ENCODE results near the gene SIX2. TPM values are rescaled to one million over a fixed set of nuclear protein-coding genes. Genes with fewer than 3 reads are reported as not detected.

SIX2 gene
- total and polyA plus RNA-seq, 12 donors, result 0.17 to 1.9 (median 0.40) TPM

DNA sequence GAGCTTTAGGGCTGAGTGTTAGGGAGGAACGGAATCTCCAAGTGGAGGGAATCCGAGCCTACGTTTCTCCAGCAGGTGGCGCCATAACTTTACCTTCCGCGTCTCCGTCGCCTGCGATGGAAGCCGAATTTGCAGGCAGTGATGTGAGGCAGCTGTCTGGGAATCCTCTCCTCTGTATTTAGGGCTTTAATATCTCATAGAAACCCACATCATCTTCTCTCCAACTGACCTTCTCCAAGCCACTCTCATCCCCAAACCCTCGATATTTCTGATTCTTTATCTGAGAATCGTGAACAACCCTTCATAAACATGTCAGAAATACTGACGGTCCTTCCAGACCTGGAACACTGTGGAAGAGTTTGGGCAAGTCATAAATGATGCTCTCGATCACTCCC is 27.5 kb downstream of the SIX2 start:
- Histone ChIP-seq H3K4me3 (no peak overlapping the region), H3K4me1 (no peaks in the 10 kb centered on the region), H3K36me3 (no peaks in the 10 kb centered on the region), H3K27ac (no peak overlapping the region), H3K27me3 (peaks cover 0 to 58% (median 31%) of the 10 kb centered on the region in 7 donors), H3K9me3 (peaks cover 0 to 3% (median 0%) of the 10 kb centered on the region in 11 donors)
- ATAC-seq (peak; percentile 67 to 86 (median 82)), DNase-seq (peak; percentile 66 to 74)
- intact Hi-C loops (cut with DNase I), result loop anchor here (1.0 to 2.0 kb wide), 4 partner anchors 33 to 514 kb away; no protein-coding TSS in a partner anchor
- TF ChIP-seq CTCF (IDR thresholded peaks at IDR 0.05), result peak; percentile 74 to 95 (median 88)
- 14% methylated on average over 14 of the region's 14 CpGs for WGBS, 2 donors

DNA sequence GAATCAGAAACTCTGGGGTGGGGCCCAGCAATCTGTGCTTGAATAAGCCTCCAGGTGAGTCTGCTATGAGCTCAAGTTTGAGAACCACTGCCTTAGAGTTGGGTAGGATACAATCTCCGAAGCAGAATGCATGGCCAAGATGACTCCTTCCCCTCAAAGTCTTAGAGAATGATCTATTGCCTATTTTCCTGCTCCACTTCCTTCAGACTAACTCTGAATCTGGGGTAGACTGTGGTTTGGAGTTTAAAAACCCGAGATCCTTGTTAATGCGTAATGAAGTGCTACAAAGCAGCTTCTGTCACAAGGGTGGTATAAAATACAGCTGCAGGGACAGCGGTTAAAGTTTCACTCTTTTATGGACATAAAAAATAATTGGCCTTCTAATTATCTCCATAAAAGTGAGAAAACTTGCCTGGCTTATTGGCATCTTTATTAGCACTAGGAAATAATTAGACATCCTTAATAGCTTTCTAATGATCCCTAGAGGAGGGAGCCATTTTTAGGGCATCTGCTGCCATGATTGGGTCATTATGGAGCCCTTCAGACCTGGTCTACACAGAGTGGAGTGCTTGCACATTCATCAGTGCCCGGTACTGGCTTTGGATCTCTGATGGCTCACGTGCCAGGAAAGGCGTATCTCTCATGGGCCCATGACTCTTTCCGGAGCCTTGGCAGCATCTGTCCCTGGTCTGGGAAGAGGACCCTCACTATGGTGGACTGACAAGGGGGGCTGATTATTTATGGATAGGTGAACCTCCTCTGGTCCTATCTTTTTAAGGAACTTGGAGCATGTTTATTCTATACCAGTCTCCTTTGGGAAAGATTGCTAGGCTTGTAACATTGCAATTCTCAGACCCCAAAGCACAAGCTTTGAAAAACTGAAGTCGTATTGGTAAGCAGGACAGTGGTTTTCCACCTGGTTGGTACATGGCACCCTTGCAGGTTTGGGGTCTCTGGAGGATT is 28.2 kb downstream of the SIX2 start:
- Histone ChIP-seq H3K4me3 (no peak overlapping the region), H3K36me3 (no peaks in the 10 kb centered on the region), H3K27ac (no peak overlapping the region), H3K27me3 (peaks cover 0 to 63% (median 37%) of the 10 kb centered on the region in 7 donors), H3K4me1 (no peaks in the 10 kb centered on the region), H3K9me3 (no peaks in the 10 kb centered on the region)
- intact Hi-C loops (cut with DNase I), result loop anchor here (1.0 to 2.0 kb wide), 4 partner anchors 33 to 514 kb away; no protein-coding TSS in a partner anchor
- no peak for TF ChIP-seq CTCF (IDR thresholded peaks at IDR 0.05)
- no peak for ATAC-seq
- 65 to 71% methylated on average over 9 of the region's 9 CpGs for WGBS, 2 donors
- DNase-seq, result no peak

GRCh38 chr2:44979581-44979980 is 29.7 kb downstream of the SIX2 start:
- Histone ChIP-seq H3K4me1 (no peaks in the 10 kb centered on the region), H3K27me3 (peaks cover 0 to 66% (median 49%) of the 10 kb centered on the region in 7 donors), H3K9me3 (no peaks in the 10 kb centered on the region), H3K36me3 (no peaks in the 10 kb centered on the region), H3K4me3 (no peak overlapping the region), H3K27ac (no peak overlapping the region)
- WGBS, 2 donors, result 77 to 80% methylated on average over 11 of the region's 11 CpGs
- TF ChIP-seq CTCF (IDR thresholded peaks at IDR 0.05), result no peak
- ATAC-seq (no peak), DNase-seq (no peak)
- intact Hi-C loops (cut with DNase I), result no loop called here

DNA sequence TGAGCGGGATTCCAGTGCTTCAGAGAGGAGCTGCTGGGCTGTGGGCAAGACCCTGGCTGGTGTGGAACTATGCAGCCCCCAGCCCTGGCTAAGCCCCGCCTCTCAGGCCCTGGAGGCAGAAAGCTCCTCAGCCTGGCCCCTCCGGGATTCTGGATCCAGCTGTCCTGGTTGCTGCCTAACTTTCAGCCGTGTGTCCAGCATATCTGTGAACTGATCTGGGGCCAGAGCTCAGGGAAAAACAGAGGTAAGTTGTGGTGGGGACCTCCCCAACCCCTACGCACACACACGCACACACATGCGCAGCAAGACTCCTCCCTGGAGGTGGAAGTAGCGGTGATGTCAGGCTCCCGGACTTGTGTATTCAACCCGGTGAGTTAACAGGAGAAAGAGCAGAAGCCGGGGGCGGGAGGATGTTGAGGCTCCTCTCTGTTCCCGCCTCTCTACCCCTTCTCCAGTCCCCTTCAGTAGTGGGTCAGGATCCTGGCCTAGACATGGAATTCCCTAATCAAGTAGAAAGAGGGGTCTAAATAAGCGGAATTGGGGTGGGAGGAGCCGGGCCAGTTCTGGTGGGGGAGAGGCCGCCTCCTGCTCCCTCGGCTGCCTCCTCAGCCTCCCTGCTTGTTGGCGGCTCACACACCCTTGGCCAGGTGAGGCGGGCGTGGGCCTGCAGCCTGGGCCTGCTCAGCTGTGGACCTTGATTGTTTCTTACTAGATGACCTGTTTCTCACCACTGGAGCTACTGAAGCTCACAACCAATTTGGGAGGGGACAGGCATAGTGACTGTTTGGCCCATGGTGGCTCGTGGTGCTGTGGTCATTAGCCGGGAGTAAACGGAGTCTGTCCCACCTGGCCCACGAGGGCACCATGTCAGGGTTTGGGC is 33.4 kb downstream of the SIX2 start:
- Histone ChIP-seq H3K27me3 (peaks cover 0 to 81% (median 62%) of the 10 kb centered on the region in 7 donors), H3K9me3 (no peaks in the 10 kb centered on the region), H3K36me3 (no peaks in the 10 kb centered on the region), H3K27ac (no peak overlapping the region), H3K4me3 (no peak overlapping the region), H3K4me1 (no peaks in the 10 kb centered on the region)
- ATAC-seq (no peak), DNase-seq (no peak)
- intact Hi-C loops (cut with DNase I), result no loop called here
- WGBS, 2 donors, result 62 to 67% methylated on average over 24 of the region's 24 CpGs
- no peak for TF ChIP-seq CTCF (IDR thresholded peaks at IDR 0.05)
